ENCODE results near the gene PDCL2.
"Not testable (repeated sequence)": the region's sequence is repeated elsewhere in the genome, so short reads cannot be mapped to it uniquely, and the experiment has no call there.

Gene PDCL2, protein sequence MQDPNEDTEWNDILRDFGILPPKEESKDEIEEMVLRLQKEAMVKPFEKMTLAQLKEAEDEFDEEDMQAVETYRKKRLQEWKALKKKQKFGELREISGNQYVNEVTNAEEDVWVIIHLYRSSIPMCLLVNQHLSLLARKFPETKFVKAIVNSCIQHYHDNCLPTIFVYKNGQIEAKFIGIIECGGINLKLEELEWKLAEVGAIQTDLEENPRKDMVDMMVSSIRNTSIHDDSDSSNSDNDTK

DNA sequence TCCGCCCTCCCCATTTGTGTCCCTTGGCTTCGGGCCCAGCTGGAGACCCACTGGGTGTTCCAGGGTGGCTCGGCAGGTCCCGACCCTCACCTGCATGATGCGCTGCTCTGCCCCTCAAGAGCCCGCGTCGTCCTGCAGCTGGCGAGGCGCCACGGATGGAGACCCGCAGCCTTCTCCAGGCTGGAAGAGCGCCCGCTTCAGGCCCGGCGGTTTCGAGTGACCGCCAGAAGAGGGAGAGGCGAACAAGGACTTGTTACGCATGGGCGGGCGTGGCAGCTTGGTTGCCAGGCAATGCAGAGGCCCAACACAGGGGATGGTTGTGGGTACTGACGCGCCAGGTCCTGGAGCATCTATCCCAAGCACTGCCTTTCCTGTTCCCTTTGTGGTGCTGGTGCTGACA lies at the start of gene PDCL2:
TSS of gene PDCL2 (minus strand) at position 232 of the 400 bp plus-strand sequence. CDS start at position 96, 136 bp downstream.
- DNase-seq (ENCODE audit: low spot score) = no peak

DNA sequence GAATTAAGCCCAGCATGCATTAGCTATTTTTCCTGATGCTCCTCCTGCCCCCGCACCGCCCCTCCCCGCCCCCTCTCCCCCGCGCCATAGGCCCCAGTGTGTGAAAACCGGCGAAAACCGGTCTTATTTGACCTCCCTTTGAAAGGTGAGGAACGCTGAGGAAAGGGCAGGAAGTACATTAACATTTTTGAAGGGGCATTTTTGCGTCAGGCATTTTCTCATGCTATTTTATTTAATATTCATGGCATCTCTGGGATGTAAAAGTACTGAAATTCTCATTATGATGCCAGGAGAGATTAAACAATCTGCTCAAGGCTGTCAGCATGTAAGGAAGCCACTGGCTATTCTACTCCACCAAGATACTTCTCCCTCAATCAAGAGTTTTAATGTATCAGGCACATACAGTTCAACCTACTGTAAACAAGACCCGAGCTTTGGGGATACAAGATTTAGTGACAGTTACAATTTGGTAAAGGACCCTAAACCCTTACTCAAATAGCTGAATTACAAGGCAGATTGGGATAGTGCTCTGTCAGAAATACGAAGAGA lies 45.3 kb upstream of the PDCL2 start:
- DNase-seq (ENCODE audit: low spot score) = no peak

DNA sequence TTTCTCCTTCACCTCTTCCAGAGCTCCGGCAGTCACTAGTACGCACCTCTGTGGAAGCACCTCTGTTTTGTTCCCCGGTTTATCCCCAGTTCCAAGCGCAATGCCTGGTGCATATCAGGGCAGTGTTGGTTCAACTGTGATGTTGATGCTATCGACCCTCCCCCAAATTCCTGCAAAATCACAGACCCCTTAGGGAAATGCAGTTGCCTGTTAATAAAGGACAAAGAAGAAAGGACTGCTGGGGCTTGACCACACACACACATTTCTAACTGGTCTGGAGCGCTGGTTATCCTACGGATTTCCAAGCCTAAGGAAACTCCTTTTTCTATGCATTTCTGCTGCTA lies 44.6 kb upstream of the PDCL2 start:
- no peak for DNase-seq (ENCODE audit: low spot score)

DNA sequence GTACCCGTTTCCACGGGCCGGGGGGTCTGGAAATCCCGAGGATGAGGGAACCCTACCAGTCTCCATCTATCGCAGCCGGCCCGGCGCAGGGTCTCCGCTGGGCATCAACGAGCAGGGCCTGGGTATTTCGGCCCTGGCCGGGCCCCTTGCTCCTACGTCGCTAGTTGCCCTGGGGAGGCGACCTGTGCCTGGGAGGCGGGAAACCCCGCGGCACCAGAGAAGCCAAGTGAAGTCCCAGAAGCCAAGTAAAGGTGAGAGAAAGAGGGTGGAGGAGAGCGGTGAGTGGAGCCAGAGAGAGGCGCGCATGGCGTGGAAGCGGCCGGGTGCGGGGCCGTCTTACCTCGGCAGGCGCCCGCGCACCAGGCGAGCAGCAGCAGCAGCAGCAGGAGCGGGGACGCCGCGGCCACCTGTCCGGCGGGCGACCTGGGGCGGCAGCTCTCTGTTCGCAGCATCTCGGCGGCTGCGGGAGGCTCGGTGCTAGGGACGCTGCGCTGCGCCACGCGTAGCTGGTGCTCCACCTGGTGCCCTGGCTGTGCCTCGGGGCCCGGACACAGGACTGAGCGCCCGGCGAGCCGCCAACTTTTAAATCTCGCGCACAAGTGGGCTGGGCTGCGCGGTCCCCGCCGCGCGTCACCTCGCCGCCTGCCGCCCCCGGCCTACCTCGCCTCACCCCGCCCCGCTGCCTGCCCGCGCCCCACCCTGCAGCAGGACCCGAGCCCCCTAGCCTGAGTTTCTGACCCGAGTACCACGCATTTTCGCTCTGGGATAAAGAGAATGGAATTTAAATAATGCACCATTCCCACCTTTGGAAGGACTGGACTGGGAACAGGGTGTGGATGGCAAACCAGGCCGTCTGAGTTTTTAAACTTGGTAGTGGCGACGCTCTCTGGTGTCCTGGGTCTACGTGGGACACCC lies 44.0 kb upstream of the PDCL2 start, which contains the start of gene NMU:
TSS of gene NMU (minus strand) at position 558 of the 915 bp plus-strand sequence. CDS start at position 452, 106 bp downstream.
- DNase-seq (ENCODE audit: low spot score) = peak; percentile 61

DNA sequence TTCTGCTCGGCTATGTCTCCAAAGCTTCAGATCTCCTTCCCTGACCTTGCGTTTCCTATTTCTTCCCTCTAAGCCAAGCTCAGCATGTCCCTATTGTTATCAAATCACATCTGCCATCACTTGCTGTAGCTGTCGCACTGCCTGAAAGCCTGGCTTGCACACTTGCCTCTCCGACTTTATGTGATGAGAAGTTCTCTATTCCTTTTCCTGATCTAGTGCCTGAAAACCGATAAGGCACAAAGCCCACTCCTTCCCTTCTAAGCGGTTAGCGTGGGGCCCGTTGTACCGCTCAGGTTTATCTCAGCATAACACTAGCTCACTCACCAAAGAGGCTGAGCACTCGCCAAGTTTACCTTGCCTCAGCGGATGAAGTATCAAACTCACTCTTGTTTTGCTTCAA lies 43.2 kb upstream of the PDCL2 start:
- no peak for DNase-seq (ENCODE audit: low spot score)

DNA sequence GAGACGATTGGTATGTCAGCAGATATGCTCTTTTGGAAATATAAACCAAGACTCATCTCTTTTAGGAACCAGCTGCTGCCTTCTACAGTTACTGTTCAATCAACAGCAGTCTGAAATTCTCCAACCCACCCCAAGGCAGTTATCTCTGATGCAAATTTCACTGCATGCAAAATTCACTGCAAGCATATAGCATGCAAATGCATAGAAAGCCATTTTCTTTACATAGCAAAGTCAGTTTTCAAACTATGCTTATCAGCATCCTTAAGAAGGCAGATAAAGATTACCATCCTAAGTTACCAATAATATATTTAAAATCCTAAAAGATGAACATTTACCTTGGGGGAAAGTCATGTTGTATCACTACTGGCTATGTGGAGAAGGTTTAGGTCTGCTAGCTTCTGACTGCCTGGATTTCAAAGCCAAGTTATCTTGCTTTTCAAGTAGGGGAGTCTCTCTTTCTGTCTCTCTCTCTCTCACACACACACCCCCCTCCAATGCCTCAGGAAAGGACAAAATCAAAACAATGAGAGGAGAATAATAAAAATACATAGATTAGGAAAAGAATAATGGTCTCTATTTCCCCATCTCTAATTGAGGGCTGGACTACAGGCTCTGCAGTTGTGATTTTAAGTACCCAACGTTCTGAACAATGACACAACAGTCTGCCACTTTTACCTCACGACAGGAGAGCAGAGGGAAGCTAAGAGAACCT lies 42.5 kb upstream of the PDCL2 start:
- DNase-seq (ENCODE audit: low spot score) = no peak

DNA sequence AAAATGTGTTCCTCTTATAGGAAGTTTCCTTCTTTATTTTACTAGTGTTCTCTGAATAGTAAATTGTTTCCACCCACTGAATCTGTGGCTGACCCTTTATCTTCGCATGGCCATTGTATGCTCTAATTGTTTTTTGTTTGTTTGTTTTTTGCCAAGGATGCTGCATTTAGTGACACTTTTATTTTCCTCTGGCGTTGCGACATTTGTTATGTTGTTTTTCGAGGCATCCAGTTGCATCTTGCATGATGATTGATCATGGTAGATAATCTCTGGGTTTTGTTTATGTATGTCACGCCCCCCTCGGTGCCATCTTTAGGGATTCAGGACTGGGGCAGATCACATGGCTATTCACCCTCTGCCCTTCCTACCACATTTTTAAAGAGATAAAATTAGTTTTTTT lies 41.9 kb upstream of the PDCL2 start:
- no peak for DNase-seq (ENCODE audit: low spot score)

DNA sequence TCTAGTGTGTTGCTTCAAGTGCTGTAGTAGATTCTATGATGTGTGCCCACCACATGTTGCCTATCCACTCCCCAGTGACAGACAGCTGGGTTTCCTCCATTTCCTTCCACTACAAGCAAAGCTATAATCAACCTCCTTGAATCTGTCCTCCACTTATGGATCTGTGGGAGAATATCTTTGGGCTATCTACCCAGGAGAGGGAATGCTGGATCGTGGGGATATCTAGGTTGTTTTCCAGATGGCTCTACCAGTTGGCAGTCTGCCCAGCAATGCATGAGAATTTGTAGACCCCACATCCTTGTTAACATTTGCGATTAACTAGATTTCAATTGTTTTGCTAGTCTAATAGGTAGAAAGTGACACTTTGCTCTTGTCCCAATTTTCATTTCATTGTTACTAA lies 33.8 kb upstream of the PDCL2 start:
- DNase-seq (ENCODE audit: low spot score) = no peak

DNA sequence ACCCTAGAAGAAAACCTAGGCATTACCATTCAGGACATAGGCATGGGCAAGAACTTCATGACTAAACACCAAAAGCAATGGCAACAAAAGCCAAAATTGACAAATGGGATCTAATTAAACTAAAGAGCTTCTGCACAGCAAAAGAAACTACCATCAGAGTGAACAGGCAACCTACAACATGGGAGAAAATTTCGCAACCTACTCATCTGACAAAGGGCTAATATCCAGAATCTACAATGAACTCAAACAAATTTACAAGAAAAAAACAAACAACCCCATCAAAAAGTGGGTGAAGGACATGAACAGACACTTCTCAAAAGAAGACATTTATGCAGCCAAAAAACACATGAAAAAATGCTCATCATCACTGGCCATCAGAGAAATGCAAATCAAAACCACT lies 32.0 kb upstream of the PDCL2 start:
- DNase-seq (ENCODE audit: low spot score) = not testable (repeated sequence)

DNA sequence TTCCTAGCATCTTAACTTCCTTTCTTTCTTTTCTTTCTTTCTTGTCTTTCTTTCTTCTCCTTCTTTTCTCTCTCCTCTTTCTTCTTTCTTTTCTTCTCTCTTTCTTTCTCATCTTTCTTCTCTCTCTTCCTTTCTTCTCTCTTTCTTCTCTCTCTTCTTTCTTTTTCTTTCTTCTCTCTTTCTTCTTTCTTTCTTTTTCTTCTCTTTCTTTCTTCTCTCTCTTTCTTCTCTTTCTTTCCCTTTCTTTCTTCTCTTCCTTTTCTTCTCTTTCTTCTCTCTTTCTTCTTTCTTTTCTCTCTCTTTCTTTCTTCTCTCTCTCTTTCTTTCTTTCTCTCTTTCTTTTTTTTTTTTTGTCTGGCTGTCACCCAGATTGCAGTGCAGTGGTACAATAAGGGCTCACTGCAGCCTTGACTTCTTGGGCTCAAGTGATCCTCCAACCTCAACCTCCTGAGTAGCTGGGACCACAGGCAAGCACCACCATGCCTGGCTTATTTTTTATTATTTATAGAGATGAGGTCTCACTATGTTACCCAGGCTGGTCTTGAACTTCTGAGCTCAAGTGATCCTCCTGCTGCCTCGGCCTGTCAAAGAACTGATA lies 26.6 kb upstream of the PDCL2 start:
- no peak for DNase-seq (ENCODE audit: low spot score)

DNA sequence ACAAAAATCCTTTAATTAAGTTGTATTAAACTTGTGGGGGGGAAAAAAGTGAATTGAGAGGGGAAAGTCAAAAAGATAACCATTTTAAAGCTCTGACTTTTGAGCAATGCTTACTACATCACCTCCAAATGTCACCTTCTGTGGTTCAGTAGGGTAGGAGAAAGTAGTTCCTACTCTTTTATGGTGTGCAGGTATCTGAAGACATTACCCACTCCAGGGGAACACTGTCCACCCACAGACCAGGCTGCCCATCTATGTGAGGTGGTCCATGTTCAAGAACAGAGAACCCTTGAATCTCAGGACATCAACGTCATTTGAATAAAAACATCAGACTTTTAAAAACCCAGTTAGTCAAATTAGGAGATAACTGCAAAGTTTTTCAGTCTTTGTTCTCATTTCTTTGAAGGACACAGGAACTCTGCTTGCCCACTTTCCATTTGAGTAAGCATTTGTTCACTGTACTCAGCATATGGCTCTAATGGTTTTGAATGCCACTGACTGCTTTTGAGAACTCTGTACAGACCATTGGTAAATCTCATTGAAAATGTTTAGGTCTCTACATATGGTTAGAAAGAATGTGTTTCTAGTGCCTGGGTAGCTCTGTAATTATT lies 25.6 kb upstream of the PDCL2 start:
- no peak for DNase-seq (ENCODE audit: low spot score)

DNA sequence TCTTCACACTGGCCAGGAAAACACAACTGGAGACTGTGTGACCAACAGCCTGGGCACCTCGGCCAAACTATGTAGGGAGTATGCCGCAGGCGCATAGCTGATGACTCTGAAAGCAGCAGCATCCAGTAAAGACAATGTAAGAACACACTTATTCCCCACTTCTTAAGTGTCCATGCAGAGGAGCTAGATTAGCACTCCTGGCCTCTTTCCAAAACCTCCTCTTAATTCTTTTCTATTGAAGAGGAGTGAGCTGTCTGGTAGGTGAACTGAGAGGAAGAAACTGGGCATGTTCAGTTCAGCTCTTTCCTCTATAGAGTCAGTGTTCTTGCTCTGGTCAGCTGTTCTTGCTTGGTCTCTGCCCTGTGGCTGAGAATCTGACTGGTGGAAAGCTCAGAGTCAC lies 23.0 kb upstream of the PDCL2 start:
- no peak for DNase-seq (ENCODE audit: low spot score)

DNA sequence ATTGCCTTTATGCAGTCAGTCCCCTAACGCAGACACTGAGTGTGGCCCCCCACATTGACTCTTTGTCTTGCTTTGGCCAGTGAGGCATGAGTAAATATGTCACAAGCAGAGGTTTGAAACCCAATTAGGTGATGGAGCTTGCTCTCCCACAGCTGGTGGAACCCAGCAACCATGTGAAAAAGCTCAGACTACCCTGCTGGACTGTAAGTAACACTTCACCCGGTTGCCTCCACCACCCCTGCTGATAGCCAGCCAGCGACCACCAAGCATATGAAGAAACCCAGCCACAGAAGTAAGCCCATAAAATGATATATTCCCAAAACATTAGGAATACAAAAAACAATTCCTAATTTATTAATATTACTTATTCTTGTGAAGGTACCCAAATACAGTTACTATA lies 21.6 kb upstream of the PDCL2 start:
- no peak for DNase-seq (ENCODE audit: low spot score)

DNA sequence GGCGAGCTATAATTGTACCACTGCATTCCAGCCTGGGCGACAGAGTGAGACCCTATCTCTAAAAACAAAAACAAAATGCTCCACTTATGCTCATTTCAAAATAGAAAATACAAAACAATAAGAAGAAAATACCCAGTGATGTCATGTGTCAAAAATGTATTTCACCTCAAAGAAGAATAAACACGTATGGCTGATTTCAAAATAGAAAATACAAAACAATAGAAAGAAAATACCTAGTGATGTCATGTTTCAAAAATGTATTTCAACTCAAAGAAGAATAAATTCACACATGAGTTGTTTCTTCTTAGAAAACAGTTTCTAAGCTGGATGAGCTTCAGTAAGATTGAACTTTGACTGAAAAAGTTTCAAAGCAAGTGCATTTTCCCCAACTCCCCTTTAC lies 20.3 kb upstream of the PDCL2 start:
- peak; percentile 12 for DNase-seq (ENCODE audit: low spot score)

DNA sequence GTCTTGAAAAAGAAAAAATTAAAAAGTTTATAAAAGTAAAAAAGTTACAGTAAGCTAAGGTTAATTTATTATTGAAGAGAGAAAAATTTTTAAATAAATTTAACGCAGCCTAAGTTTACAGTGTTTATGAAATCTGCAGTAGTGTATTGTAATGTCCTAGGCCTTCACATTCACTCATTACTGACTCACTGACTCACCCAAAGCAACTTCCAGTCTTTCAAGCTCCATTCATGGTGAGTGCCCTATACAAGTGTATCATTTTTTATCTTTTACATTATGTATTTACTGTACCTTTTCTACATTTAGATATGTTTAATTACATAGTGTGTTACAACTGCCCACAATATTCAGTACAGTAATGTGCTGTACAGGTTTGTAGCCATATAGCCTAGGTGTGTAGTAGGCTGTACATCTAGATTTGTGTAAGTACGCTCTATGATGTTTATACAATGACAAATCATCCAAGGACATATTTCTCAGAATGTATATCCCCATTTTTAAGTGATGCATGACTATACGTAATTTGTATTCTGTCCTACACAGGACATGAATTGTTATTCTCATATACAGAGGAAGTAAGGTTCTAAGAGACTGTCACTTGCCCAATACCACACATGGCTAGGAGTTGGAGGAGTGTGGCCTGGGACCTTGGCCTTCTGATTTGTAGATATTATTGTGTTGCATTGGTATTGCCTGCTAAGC lies 19.5 kb upstream of the PDCL2 start:
- no peak for DNase-seq (ENCODE audit: low spot score)

DNA sequence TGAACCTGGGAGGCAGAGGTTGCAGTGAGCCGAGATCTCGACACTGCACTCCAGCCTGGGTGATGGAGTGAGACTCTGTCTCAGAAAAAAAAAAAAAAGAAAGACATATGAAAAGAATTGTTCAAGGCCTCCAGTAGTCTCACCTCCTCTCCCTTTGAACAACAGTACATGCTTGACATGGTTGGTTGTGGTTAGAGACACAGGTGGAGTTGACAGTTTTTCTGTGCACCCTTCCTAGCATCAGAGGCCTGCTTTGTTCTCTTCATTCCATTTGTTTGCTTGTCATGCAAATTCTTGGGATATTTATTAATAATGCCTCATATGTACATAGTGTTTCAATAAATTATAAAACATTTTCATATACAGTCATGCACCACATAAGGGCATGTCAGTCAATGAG lies 18.3 kb upstream of the PDCL2 start:
- no peak for DNase-seq (ENCODE audit: low spot score)

DNA sequence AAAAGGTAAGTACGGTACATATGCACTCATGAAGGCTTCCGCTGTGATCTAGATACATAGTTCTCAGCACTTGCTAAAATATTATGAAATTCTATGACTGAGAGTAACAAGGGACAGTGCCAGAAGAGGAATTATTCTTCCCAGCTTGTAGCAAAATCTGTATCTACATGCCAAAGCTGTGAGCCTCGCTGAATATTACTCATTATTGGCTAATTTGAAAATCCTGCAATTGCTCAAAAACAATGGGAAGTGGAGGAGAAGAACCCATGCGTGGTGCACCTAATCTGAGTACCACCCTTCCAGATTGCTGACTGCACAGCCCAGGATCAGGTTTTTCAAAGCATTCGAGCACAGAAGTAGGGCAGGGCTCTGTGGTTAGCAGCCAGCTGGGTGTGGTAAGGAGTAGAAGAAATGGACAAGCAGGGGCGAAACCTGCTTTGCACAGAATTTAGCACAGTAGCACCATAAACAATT lies 17.4 kb upstream of the PDCL2 start:
- no peak for DNase-seq (ENCODE audit: low spot score)

DNA sequence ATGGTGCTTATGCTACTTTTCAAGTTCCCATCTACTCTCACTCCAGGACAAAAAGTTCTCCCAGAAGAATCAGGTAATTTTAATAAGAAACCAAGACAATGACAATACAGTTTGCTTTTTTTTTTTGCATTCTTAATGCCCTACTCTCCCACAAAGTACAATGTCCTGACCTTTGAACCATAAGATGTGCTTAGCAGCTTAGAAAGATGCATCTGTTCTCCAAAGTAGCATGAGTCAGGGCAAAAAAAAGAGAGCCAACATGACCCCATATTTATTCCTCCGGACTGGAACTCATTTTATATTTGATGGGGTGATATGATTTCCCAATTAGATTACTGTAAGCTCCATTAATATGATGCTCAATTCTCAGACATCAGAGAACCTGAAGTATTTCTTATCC lies 16.5 kb upstream of the PDCL2 start:
- DNase-seq (ENCODE audit: low spot score) = no peak

DNA sequence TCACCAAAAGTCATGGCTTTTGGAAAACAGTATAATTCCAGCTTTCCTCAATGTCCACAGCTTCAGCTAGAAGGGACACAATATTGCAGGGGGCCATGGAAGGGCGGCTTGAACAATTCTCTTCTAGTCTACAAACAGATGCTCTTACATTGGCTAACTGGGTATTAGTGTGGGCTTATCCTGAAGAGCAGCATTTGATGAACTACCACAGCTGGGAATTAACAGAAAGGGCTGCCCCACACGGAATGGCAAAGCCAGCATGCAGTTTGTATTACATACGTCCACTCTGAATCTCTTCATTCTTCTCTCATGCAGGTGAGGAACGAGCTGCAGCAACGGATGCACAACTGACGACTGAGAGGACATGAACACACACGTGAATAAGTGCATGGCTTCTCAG lies 13.0 kb upstream of the PDCL2 start:
- no peak for DNase-seq (ENCODE audit: low spot score)

DNA sequence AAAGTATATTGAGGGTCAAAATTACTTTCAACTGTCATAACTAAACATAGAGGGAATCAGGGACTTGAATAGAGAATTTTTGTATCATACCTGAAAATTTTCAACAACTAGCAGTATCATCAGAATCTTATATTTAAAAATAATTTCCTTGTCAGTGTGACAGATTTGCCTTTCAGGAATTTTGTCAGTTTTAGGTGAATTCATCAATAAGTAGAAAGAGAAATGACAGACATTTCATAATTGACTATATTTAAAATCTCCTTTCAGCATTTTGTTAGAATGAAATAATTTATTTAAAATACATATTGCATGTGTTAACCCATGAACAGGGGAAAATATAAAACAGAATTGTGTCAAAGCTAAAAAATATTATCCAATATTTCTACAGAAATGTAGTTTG lies 8.6 kb upstream of the PDCL2 start:
- DNase-seq (ENCODE audit: low spot score) = no peak

DNA sequence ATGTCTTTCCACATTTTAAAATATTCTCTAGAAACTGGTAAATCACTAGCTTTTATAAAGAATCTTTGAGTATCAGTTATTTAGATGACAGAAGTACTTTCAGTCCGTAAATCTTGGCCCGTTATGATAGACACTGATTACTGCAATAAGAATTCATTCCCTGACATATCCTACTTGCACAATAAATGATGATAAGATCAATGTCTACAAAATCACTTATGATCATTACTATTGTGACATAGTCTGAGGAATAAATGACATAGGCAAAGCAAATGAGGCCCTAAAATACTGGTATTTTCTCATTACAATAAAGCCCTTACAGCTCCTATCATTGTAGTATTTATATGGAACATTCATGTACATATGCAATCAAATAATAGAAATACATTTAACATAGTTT lies 6.6 kb upstream of the PDCL2 start:
- no peak for DNase-seq (ENCODE audit: low spot score)
